ENCODE results near the gene MGLL.

MGLL gene

GRCh38 chr3:127765735-127766134, 56.6 kb downstream of the MGLL start:
- Histone ChIP-seq H4K20me1 (ENCODE audit: insufficient read depth) (no peaks in the 10 kb centered on the region), H3K9ac (no peak overlapping the region), H3K4me3 (IDR thresholded peaks at IDR 0.05; ENCODE audit: insufficient read depth, low read depth, low read length) (no peak overlapping the region), H3K36me3 (ENCODE audit: insufficient read depth) (no peaks in the 10 kb centered on the region), H3K27me3 (ENCODE audit: insufficient read depth, low read depth) (no peaks in the 10 kb centered on the region), H3K4me1 (ENCODE audit: low read depth, poor library complexity, severe bottlenecking) (no peaks in the 10 kb centered on the region), H3K4me2 (no peak overlapping the region), H2AFZ (ENCODE audit: low read depth) (no peak overlapping the region), H3K27ac (no peak overlapping the region), H3K79me2 (ENCODE audit: insufficient read depth, low read depth) (no peaks in the 10 kb centered on the region)
- TF ChIP-seq CTCF (conservative IDR thresholded peaks at IDR 0.05; ENCODE audit: low read depth, low read length), result no peak

GRCh38 chr3:127764841-127765362, 57.4 kb downstream of the MGLL start:
- no peak overlapping the region for H3K4me3 ChIP-seq (IDR thresholded peaks at IDR 0.05; ENCODE audit: insufficient read depth, low read depth, low read length)
- no peaks in the 10 kb centered on the region for H3K27me3 ChIP-seq (ENCODE audit: insufficient read depth, low read depth)
- no peak overlapping the region for H3K9ac ChIP-seq
- no peak for TF ChIP-seq CTCF (conservative IDR thresholded peaks at IDR 0.05; ENCODE audit: low read depth, low read length)
- no peaks in the 10 kb centered on the region for H3K79me2 ChIP-seq (ENCODE audit: insufficient read depth, low read depth)
- no peaks in the 10 kb centered on the region for H3K4me1 ChIP-seq (ENCODE audit: low read depth, poor library complexity, severe bottlenecking)
- no peak overlapping the region for H2AFZ ChIP-seq (ENCODE audit: low read depth)
- no peak overlapping the region for H3K4me2 ChIP-seq
- no peaks in the 10 kb centered on the region for H4K20me1 ChIP-seq (ENCODE audit: insufficient read depth)
- no peak overlapping the region for H3K27ac ChIP-seq
- no peaks in the 10 kb centered on the region for H3K36me3 ChIP-seq (ENCODE audit: insufficient read depth)

- no peak overlapping the region for H3K4me3 ChIP-seq (IDR thresholded peaks at IDR 0.05; ENCODE audit: insufficient read depth, low read depth, low read length)
- H3K27me3 ChIP-seq (ENCODE audit: insufficient read depth, low read depth), result no peaks in the 10 kb centered on the region
- no peak for TF ChIP-seq CTCF (conservative IDR thresholded peaks at IDR 0.05; ENCODE audit: low read depth, low read length)
- no peak overlapping the region for H3K27ac ChIP-seq
- H3K4me2 ChIP-seq, result no peak overlapping the region
- no peaks in the 10 kb centered on the region for H3K79me2 ChIP-seq (ENCODE audit: insufficient read depth, low read depth)
- no peak overlapping the region for H3K9ac ChIP-seq
- H4K20me1 ChIP-seq (ENCODE audit: insufficient read depth), result no peaks in the 10 kb centered on the region
- H2AFZ ChIP-seq (ENCODE audit: low read depth), result no peak overlapping the region
- H3K36me3 ChIP-seq (ENCODE audit: insufficient read depth), result no peaks in the 10 kb centered on the region
- no peaks in the 10 kb centered on the region for H3K4me1 ChIP-seq (ENCODE audit: low read depth, poor library complexity, severe bottlenecking)
These were observed 58.0 kb downstream of the MGLL start for GRCh38 chr3:127764301-127764700.

GRCh38 chr3:127763816-127764215, 58.5 kb downstream of the MGLL start:
- H3K4me3 ChIP-seq (IDR thresholded peaks at IDR 0.05; ENCODE audit: insufficient read depth, low read depth, low read length), result no peak overlapping the region
- H3K4me2 ChIP-seq, result no peak overlapping the region
- H4K20me1 ChIP-seq (ENCODE audit: insufficient read depth), result no peaks in the 10 kb centered on the region
- H3K36me3 ChIP-seq (ENCODE audit: insufficient read depth), result no peaks in the 10 kb centered on the region
- no peaks in the 10 kb centered on the region for H3K27me3 ChIP-seq (ENCODE audit: insufficient read depth, low read depth)
- no peak for TF ChIP-seq CTCF (conservative IDR thresholded peaks at IDR 0.05; ENCODE audit: low read depth, low read length)
- no peak overlapping the region for H3K27ac ChIP-seq
- H3K79me2 ChIP-seq (ENCODE audit: insufficient read depth, low read depth), result no peaks in the 10 kb centered on the region
- H3K4me1 ChIP-seq (ENCODE audit: low read depth, poor library complexity, severe bottlenecking), result no peaks in the 10 kb centered on the region
- H2AFZ ChIP-seq (ENCODE audit: low read depth), result no peak overlapping the region
- H3K9ac ChIP-seq, result no peak overlapping the region

All from KMS-11 (cell line).